Suppressor macrophage treated with lipopolysaccharide for 4 hours (primary cell): ENCODE data around the gene CPAMD8.
"Not testable (repeated sequence)": the region's sequence is repeated elsewhere in the genome, so short reads cannot be mapped to it uniquely, and the experiment has no call there.

ENCODE experiments used
- DNase-seq: peaks from one replicate; pipeline ENCODE4 v3.0.0-alpha.2; 2020

Gene CPAMD8

DNA sequence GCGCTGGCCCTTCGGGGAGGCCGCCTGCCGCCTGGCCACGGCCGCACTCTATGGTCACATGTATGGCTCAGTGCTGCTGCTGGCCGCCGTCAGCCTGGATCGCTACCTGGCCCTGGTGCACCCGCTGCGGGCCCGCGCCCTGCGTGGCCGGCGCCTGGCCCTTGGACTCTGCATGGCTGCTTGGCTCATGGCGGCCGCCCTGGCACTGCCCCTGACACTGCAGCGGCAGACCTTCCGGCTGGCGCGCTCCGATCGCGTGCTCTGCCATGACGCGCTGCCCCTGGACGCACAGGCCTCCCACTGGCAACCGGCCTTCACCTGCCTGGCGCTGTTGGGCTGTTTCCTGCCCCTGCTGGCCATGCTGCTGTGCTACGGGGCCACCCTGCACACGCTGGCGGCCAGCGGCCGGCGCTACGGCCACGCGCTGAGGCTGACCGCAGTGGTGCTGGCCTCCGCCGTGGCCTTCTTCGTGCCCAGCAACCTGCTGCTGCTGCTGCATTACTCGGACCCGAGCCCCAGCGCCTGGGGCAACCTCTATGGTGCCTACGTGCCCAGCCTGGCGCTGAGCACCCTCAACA, 136.6 kb downstream of the CPAMD8 start:
- DNase-seq = no peak

- no peak for DNase-seq
These were observed 137.2 kb downstream of the CPAMD8 start for GRCh38 chr19:16889366-16889882.

DNA sequence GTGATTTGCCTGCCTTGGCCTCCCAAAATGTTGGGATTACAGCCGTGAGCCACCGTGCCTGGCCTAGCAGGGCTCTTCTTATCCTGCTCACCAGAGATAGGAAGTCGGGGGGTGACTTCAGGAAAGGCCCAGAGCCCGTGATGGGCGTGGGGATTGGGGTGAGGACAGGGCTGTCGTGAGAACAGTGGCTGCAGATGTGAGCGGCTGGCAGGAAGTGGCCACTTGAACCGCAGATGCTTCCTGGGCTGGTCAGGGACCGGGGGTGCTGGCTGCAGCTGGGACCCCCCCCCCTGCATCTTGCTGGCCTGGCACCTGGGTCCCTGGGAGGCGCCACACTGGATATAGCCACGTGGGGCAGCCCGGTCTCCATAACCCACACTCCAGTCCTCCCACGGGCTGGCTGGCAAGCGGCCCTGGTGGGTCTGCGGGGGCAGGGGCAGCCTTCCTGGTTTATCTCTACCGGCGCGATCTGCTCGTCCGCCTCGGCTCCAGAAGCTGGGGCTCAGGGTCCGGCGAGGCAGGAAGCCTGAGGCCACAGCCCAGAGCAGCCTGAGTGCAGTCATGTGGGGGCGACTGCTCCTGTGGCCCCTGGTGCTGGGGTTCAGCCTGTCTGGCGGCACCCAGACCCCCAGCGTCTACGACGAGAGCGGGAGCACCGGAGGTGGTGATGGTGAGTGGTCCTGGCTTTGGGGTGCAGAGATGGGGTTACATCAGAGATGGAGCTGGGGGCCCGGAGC, 137.8 kb downstream of the CPAMD8 start, which contains the start of gene F2RL3:
Gene F2RL3, plus strand, starts transcription at position 371 of the 737 bp plus-strand sequence. Its CDS starts 191 bp downstream, at position 562.
- peak; percentile 45 for DNase-seq

GRCh38 chr19:16887353-16888265, 139.0 kb downstream of the CPAMD8 start:
- no peak for DNase-seq

GRCh38 chr19:16886305-16886880, 140.2 kb downstream of the CPAMD8 start:
- no peak for DNase-seq

DNA sequence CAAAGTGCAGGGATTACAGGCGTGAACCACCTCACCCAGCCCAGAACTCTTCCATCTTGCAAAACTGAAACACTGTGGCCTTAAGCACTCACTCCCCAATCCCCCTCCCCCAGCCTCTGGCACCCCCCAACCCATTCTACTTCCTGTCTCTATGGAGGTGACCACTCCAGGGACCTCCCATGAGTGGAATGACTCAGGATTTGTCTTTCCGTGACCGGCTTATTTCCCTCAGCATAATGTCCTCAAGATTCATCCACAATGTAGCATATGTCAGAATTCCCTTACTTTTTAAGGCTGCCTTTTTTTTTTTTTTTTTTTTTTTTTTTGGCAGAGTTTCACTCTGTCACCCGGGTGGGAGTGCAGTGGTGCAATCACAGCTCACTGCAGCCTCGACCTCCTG, 141.4 kb downstream of the CPAMD8 start:
- no peak for DNase-seq

- DNase-seq = no peak
These were observed 143.1 kb downstream of the CPAMD8 start for GRCh38 chr19:16883522-16883921.

GRCh38 chr19:16882146-16882545, 144.5 kb downstream of the CPAMD8 start:
- no peak for DNase-seq

GRCh38 chr19:16880884-16881554, 145.6 kb downstream of the CPAMD8 start:
- no peak for DNase-seq

DNA sequence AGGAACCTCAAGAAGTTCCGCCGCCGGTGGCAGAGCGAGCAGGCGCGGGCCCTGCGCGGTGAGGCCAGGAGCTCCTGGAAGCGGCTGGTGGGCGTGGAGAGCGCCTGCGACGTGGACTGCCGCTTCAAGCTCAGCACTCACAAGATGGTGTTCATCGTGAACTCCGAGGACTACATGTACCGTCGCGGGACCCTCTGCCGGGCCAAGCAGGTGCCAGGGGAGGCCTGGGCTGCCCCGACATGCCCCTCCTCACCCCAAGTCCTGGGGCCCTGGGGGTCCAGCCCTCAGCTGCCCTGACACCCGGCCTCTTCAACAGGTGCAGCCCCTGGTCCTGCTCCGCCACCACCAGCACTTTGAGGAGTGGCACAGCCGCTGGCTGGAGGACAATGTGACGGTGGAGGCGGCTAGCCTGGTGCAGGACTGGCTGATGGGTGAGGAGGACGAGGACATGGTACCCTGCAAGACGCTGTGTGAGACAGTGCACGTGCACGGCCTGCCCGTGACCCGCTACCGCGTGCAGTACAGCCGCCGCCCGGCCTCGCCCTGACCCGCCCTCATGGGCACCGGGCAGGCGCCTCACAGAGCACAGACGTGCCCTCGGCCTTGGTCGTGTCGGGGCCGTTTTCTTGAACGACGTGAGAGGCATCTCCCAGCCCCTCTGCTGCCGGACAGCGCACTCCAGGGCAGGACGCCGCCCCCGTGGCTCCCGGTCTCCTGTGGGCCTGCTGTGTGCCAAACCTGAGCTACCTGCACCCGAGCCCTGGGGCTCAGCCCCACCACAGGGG, 148.2 kb downstream of the CPAMD8 start:
- no peak for DNase-seq

DNA sequence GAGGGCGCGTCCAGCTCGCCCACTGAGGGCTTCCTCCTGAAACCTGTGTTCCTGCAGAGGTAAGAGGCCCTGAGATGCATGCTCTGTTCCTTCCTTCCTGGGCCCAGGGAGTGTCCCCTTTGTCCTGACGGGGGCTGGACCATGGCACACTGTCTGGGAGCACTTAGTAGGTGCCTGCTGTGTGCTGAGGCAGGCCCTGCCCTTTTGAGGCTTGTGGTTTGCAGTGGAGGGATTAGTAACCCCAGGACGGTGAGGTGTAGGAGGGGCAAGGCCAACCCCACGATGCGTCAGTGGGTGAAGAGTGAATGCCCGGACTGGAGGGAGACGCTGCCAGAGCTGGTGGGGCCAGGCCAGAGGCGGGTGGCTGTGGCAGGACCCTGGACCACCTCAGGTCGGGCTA, 149.0 kb downstream of the CPAMD8 start:
- DNase-seq = no peak

- DNase-seq = no peak
These were observed 149.7 kb downstream of the CPAMD8 start for GRCh38 chr19:16876904-16877361.

DNA sequence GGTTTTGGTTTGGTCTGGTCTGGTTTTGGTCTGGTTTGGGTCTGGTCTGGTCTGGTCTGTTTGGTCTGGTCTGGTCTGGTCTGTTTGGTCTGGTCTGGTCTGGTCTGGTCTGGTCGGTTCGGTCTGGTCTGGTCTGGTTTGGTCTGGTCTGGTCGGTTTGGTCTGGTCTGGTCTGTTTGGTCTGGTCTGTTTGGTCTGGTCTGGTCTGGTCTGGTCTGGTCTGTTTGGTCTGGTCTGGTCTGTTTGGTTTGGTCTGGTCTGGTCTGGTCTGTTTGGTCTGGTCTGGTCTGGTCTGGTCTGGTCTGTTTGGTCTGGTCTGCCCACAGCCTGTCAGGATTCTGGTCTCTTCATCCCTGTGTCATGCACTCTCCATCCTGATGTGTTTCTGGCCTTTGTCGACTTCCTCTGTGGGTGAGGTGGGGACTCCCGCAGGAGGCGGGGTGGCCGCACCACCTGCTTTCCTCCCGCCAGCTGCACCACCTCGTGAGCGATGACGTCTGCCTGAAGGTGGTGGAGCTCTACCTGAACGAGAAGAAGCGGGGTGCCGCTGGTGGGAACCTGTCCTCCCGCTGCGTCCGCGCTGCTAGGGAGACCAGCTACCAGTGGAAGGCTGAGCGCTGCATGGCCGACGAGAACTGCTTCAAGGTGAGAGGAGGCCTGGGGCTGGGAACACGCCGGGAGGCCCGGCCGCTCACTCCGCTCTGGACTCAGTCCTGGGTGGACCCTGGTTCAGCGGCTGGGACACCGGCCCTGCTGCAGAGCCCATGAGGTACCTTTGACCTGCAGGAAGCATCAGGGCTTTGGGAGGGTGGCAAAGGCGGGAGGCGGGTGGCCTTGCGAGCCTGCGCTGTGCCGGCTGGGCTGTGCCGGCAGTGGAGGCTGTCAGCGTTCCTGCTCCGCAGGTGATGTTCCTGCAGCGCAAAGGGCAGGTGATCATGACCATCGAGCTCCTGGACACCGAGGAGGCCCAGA, 150.7 kb downstream of the CPAMD8 start:
- DNase-seq = no peak

- DNase-seq = not testable (repeated sequence)
These were observed 151.7 kb downstream of the CPAMD8 start for GRCh38 chr19:16874978-16875299.

DNA sequence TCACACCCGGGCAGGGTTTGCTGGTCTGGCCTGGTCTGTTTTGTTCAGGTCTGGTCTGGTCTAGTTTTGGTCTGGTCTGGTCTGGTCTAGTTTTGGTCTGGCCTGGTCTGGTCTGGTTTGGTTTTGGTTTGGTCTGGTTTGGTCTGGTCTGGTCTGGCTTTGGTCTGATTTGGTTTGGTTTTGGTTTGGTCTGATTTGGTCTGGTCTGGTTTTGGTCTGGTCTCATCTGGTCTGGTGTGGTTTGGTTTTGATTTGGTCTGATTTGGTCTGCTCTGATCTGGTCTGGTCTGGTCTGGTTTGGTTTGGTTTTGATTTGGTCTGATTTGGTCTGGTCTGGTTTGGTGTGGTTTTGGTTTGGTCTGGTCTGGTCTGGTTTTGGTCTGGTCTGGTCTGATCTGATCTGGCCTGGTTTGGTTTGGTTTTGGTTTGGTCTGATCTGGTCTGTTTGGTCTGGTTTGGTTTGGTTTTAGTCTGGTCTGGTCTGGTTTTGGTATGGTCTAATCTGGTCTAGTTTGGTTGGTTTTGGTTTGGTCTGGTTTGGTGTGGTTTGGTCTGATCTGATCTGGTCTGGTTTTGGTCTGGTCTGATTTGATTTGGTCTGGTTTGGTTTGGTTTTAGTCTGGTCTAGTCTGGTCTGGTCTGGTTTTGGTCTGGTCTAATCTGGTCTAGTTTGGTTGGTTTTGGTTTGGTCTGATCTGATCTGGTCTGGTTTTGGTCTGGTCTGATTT, 152.2 kb downstream of the CPAMD8 start:
- DNase-seq = no peak

GRCh38 chr19:16873594-16873993, 153.0 kb downstream of the CPAMD8 start:
- no peak for DNase-seq

GRCh38 chr19:16872728-16873127, 153.9 kb downstream of the CPAMD8 start:
- no peak for DNase-seq

GRCh38 chr19:16871871-16872270, 154.7 kb downstream of the CPAMD8 start:
- DNase-seq = no peak

DNA sequence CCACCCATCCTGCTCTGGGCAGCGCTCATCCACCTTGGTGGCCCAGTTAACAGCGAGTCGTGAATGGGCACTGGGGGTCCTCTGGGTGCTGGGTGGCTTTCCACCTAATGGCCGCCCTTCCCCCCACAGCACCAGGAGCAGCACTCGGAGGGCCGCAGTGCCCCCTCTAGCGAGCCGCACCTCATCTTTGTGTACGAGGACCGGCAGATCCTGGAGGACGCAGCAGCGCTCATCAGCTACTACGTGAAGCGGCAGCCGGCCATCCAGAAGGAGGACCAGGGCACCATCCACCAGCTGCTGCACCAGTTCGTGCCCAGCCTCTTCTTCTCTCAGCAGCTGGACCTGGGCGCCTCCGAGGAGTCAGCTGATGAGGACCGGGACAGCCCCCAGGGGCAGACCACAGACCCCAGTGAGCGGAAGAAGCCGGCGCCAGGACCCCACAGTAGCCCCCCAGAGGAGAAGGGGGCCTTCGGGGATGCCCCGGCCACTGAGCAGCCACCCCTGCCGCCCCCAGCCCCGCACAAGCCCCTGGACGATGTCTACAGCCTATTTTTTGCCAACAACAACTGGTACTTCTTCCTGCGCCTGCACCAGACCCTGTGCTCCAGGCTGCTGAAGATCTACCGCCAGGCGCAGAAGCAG, 157.2 kb downstream of the CPAMD8 start:
- no peak for DNase-seq
